Esophagus squamous epithelium (tissue), 5 donors: Measurements from ENCODE around the gene CAB39L. TPM values are rescaled to one million over a fixed set of nuclear protein-coding genes. Genes with fewer than 3 reads are reported as not detected.
A peak's percentile ranks its signal among the peaks of the same experiment; 100 is the strongest.

Experiments used
- DNase-seq: peaks from one replicate; lab custom pipeline; 2025; lab: John Stamatoyannopoulos, UW
- H3K27ac ChIP-seq, 4 donors: fragments of 200-600 bp; sonication (generic); one replicate each; pipeline ENCODE4 v1.5.1; 2016 to 2019; ENCODE audit warnings: mild to moderate bottlenecking in 1 of 4
- H3K27me3 ChIP-seq, 4 donors: fragments of 200-600 bp; sonication (generic); 1 replicate in 3 of 4; 2 replicates in 1 of 4; pipeline versions ENCODE4 v1.5.1 to v1.6.0; 2017 to 2021; ENCODE audit warnings: antibody characterized with exemption in 1 of 4
- H3K36me3 ChIP-seq, 3 donors: fragments of 200-600 bp; sonication (generic); one replicate each; pipeline ENCODE4 v1.5.1; 2016 to 2019
- H3K4me1 ChIP-seq, 3 donors: fragments of 200-600 bp; sonication (generic); one replicate each; pipeline ENCODE4 v1.5.1; 2017 to 2019
- H3K4me3 ChIP-seq, 4 donors: fragments of 200-600 bp; sonication (generic); 1 replicate in 3 of 4; 2 replicates in 1 of 4; pipeline ENCODE4 v1.5.1; 2016 to 2019; ENCODE audit warnings: mild to moderate bottlenecking in 2 of 4, moderate library complexity in 1 of 4
- H3K9me3 ChIP-seq, 3 donors: fragments of 200-600 bp; sonication (generic); one replicate each; pipeline ENCODE4 v1.5.1; 2016 to 2019
- POLR2A ChIP-seq, 4 donors: fragments of 450-650 bp; IDR thresholded peaks; one replicate each; pipeline ENCODE4 v1.6.1; 2017; ENCODE audit warnings: antibody characterized with exemption in 4 of 4, mild to moderate bottlenecking in 4 of 4, moderate library complexity in 3 of 4
- WGBS, 2 donors: methylation state at CpG; one replicate each; pipeline ENCODE4 v1.1.5; 2018; 5-methylcytosine and 5-hydroxymethylcytosine counted together
- intact Hi-C: fragments of 100-400 bp; cut with DNase I; formaldehyde crosslinking; loops from one replicate; pipeline ENCODE4 v1.15.0; 2022
- total RNA-seq, 4 donors: library from RNA; depleted of rRNA; stranded (reverse); fragments of >200 nt; gene quantifications; one replicate each; pipeline ENCODE4 v1.1.0, GENCODE V29; 2016
- TF ChIP-seq, protein P1 (sequence below), 6 experiments: fragments of 450-650 bp in 4 of 6; fragments of 200-600 bp in 2 of 6; sonication (generic) in 2 of 6; IDR thresholded peaks; one replicate each; pipeline ENCODE4 v1.5.1; 2016 to 2019; ENCODE audit warnings: antibody characterized with exemption in 6 of 6, mild to moderate bottlenecking in 4 of 6, moderate library complexity in 4 of 6
- donor health status: DM: yes; HTN: yes; CAD: no.

CAB39L gene
- total RNA-seq, 4 donors from 2014 or later: 16.9 to 29.2 (median 21.2) TPM

DNA sequence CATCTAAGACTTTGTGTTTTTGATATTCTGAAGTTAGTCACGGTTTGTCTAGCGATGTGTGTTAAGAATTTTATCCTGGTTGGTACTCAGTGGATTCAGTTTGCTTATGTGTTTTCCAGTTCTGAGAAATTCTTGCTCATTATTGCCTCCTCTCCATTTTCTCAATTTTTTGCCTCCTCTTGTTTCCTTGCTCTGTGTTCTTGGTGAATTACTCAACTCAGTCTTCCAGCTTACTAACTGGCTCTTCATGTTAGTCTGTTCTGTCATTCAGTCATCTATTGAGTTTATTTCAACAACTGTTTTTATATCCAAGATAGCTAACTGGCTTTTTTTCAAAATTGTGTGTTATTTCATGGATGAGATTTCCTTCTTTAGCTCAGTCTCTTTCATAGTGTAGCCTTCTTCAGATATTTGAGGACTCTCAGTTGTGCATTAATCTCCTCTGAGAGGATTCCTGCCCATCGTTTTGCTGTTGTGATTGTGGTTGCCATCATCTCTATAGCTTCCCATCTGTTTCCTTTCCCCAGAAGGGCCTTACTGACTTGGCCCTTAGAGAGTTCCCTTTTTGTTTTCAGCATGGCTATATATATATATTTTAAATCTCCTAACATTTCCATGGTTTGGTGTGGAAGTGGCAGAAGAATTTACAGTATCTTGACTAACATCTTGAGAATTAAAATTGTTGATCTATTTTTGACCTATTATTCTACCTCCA, 6.4 kb upstream of the CAB39L start:
- H3K9me3 ChIP-seq: no peaks in the 10 kb centered on the region
- peaks cover 0 to 15% (median 0%) of the 10 kb centered on the region in 3 donors for H3K36me3 ChIP-seq
- no peaks in the 10 kb centered on the region for H3K27me3 ChIP-seq
- no peak overlapping the region for H3K27ac ChIP-seq
- TF ChIP-seq POLR2A (IDR thresholded peaks at IDR 0.05): no peak
- TF ChIP-seq, protein P1, sequence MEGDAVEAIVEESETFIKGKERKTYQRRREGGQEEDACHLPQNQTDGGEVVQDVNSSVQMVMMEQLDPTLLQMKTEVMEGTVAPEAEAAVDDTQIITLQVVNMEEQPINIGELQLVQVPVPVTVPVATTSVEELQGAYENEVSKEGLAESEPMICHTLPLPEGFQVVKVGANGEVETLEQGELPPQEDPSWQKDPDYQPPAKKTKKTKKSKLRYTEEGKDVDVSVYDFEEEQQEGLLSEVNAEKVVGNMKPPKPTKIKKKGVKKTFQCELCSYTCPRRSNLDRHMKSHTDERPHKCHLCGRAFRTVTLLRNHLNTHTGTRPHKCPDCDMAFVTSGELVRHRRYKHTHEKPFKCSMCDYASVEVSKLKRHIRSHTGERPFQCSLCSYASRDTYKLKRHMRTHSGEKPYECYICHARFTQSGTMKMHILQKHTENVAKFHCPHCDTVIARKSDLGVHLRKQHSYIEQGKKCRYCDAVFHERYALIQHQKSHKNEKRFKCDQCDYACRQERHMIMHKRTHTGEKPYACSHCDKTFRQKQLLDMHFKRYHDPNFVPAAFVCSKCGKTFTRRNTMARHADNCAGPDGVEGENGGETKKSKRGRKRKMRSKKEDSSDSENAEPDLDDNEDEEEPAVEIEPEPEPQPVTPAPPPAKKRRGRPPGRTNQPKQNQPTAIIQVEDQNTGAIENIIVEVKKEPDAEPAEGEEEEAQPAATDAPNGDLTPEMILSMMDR (IDR thresholded peaks at IDR 0.05): no peak
- intact Hi-C loops: no loop called here
- no peak overlapping the region for H3K4me3 ChIP-seq
- WGBS, 2 donors: 65 to 80% methylated on average over 3 of the region's 3 CpGs
- H3K4me1 ChIP-seq: peaks cover 5 to 43% (median 6%) of the 10 kb centered on the region in 3 donors
- no peak for DNase-seq

- DNase-seq: no peak
- Histone ChIP-seq H3K27ac (no peak overlapping the region), H3K4me3 (no peak overlapping the region), H3K9me3 (no peaks in the 10 kb centered on the region), H3K27me3 (no peaks in the 10 kb centered on the region), H3K4me1 (peaks cover 5 to 39% (median 6%) of the 10 kb centered on the region in 3 donors), H3K36me3 (peaks cover 0 to 15% (median 0%) of the 10 kb centered on the region in 3 donors)
- WGBS, 2 donors: 87 to 93% methylated on average over 2 of the region's 2 CpGs
- intact Hi-C loops: no loop called here
- TF ChIP-seq, protein P1 (IDR thresholded peaks at IDR 0.05): no peak
- no peak for TF ChIP-seq POLR2A (IDR thresholded peaks at IDR 0.05)
Observed at GRCh38 chr13:49448753-49449152, 4.9 kb upstream of the CAB39L start.

DNA sequence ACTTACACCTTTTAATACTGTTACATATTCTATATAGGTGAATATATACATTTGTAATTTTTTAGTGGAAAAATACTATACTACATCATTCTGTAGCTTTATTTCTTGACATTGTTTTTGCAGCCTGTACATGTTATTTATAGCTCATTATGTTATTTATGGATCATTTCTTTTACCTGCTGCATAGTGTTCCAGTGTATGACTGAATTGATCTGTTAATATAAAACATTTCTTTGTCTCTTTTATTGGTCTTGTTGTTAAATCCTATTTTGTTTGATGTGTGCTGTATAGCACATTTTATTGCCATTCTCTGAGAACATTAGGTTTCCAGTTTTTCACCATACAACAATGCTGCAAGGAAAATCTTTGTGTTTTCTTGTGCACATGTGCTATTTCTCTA, 2.6 kb upstream of the CAB39L start:
- no peak overlapping the region for H3K4me3 ChIP-seq
- H3K27ac ChIP-seq: no peak overlapping the region
- intact Hi-C loops: no loop called here
- no peaks in the 10 kb centered on the region for H3K36me3 ChIP-seq
- no peaks in the 10 kb centered on the region for H3K9me3 ChIP-seq
- no peak for TF ChIP-seq POLR2A (IDR thresholded peaks at IDR 0.05)
- TF ChIP-seq, protein P1 (IDR thresholded peaks at IDR 0.05): no peak
- no peak for DNase-seq
- H3K27me3 ChIP-seq: no peaks in the 10 kb centered on the region
- H3K4me1 ChIP-seq: peaks cover 6 to 49% (median 10%) of the 10 kb centered on the region in 3 donors

DNA sequence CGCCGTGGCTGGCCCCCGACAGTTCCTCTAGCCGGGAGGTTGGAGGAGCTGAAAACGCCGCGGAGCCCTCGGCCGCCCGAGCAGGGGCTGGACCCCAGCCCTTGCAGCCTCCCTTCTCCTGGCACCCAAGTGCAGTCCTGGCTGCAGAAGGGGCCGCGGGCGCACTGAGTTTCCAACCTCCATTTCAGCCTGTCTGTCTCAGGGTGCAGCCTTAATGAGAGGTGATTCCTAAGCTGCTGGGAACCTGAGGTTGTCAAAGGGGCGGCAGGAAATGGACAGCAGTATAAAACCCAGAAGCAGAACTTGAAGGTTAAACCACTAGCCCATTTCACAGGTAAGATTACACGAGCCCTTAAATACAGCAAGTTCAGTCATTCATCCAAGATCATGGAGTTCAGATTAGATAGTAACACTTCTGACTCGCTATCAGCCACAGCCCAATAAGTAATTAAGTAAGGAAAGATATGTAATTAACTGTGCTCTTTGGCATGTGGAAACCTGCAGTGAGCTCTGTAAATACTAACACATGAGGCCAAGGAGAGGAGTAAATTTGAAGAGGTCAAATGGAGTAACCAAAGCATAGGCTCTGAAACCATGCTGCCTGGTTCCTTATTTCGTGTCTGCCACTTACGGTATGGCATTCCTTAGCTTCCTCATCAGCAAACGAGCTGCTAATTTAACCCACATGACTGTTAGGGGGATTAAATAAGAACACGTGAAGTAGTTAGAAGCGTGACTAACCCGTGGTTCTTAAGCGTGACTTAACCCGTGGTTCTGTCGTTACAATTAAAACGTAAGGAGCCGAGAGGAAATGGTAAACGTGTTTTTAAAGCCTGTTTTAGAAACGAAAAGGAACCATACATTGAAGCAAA, 896 bp upstream of the CAB39L start:
- peaks cover 6 to 49% (median 10%) of the 10 kb centered on the region in 3 donors for H3K4me1 ChIP-seq
- peak overlapping the region; percentile 57 to 83 (median 70) for H3K4me3 ChIP-seq
- intact Hi-C loops: no loop called here
- no peaks in the 10 kb centered on the region for H3K9me3 ChIP-seq
- no peaks in the 10 kb centered on the region for H3K36me3 ChIP-seq
- TF ChIP-seq, protein P1 (IDR thresholded peaks at IDR 0.05): no peak
- peak in 2 of 4 donors; percentile 47 to 71 for TF ChIP-seq POLR2A (IDR thresholded peaks at IDR 0.05)
- no peaks in the 10 kb centered on the region for H3K27me3 ChIP-seq
- WGBS, 2 donors: 0 to 1% methylated on average over 16 of the region's 29 CpGs
- DNase-seq: no peak
- peak overlapping the region; percentile 89 to 96 (median 92) for H3K27ac ChIP-seq

DNA sequence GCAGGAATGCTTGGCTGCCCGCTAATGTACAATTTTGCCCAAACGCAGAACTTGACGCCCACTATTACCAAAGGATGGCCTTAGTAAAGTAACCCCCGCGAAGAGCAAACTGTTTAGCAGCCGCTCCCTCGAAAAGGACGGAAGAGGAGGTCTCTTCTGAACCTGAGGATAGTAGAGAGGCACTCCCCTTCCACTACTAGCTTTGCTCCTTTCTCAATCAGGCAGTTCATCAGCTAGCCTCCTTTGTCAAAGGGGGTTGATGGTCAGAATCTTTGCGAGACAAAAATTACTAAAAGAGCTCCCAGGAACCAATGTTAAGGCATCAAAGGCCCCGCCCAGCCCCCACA, 534 bp downstream of the CAB39L start:
- H3K4me1 ChIP-seq: peaks cover 6 to 47% (median 10%) of the 10 kb centered on the region in 3 donors
- no peak for TF ChIP-seq POLR2A (IDR thresholded peaks at IDR 0.05)
- TF ChIP-seq, protein P1 (IDR thresholded peaks at IDR 0.05): no peak
- H3K27me3 ChIP-seq: no peaks in the 10 kb centered on the region
- peak overlapping the region; percentile 89 to 96 (median 92) for H3K27ac ChIP-seq
- H3K4me3 ChIP-seq: peak overlapping the region; percentile 57 to 83 (median 70)
- 2 to 14% methylated on average over 10 of the region's 10 CpGs for WGBS, 2 donors
- intact Hi-C loops: no loop called here
- no peaks in the 10 kb centered on the region for H3K9me3 ChIP-seq
- DNase-seq: no peak
- H3K36me3 ChIP-seq: no peaks in the 10 kb centered on the region
